SW480 (cell line): Measurements from ENCODE around the gene RMND1.
"Not testable (repeated sequence)": the region's sequence is repeated elsewhere in the genome, so short reads cannot be mapped to it uniquely, and the experiment has no call there.

Source experiments
- DNase-seq: peaks from one replicate; pipeline ENCODE4 v3.0.0-alpha.2; 2016; ENCODE audit warnings: low spot score

Gene RMND1

GRCh38 chr6:151451417-151451949, 443 bp downstream of the RMND1 start:
- DNase-seq: no peak

GRCh38 chr6:151450928-151451327, 998 bp downstream of the RMND1 start:
- not testable (repeated sequence) for DNase-seq

GRCh38 chr6:151448623-151449022, 3.3 kb downstream of the RMND1 start:
- DNase-seq: no peak

GRCh38 chr6:151447237-151447636, 4.7 kb downstream of the RMND1 start:
- DNase-seq: no peak

GRCh38 chr6:151445482-151445881, 6.4 kb downstream of the RMND1 start:
- DNase-seq: no peak

- no peak for DNase-seq
These were observed 7.9 kb downstream of the RMND1 start for GRCh38 chr6:151443911-151444621.

GRCh38 chr6:151443454-151443853, 8.5 kb downstream of the RMND1 start:
- no peak for DNase-seq

- DNase-seq: no peak
These were observed 9.6 kb downstream of the RMND1 start for GRCh38 chr6:151442371-151442770.

GRCh38 chr6:151441390-151442166, 10.3 kb downstream of the RMND1 start:
- DNase-seq: no peak

DNA sequence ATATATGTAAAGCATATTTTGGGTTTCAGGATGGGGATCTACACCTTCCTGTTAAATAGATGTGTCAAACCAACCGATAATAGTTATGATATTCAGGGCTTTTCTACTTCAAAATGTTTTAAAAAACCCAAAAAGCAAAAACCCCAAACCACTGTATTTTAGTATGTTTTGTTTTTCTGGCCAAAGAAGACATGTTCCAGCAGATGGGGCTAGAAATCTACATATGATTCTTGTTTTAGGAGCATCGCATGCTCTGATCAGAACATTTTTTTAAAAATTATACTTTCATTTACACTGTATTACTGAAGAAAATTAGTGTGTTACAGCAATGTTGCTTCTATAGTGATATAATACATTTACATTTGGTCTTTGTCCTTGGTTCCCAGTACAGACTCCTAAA, 11.0 kb downstream of the RMND1 start:
- DNase-seq: no peak

GRCh38 chr6:151440498-151440897, 11.4 kb downstream of the RMND1 start:
- no peak for DNase-seq

DNA sequence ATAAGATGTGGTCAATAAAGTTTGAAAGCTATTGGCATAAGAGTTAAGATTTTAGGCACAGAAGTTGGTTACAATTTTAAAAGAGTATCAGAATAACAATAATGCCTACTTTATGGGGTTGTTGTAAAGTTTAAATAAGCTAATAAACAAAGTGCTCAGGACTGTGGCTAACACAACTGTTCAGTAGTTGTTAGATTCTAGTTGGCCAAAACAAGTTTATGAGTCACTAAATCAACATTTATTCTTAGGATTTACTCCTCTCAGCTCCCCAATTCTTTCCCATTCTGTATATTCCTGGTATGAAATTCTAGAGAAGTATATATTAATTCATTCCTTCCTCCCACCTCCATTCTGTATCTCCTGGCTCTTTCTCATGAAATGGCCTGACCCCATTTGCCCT, 14.5 kb downstream of the RMND1 start:
- DNase-seq: no peak

DNA sequence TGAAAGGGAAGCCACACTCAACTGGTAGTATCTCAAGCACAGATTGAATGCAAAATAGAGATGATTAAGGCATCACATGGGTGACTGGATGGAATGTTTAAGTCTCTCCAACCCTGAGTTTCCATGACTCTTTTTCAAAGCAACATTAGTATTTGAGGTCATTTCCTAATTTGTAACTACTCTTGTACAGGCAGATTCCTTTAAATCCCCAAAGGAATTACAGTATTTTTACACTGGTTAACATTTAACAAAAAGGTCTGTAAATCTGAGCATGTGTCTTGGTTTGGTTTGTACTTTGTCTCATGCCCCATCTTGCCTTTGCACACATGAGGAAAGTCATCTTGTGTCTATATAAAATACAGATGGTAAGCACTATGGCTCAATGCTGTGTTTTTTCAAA, 15.1 kb downstream of the RMND1 start:
- DNase-seq: no peak

DNA sequence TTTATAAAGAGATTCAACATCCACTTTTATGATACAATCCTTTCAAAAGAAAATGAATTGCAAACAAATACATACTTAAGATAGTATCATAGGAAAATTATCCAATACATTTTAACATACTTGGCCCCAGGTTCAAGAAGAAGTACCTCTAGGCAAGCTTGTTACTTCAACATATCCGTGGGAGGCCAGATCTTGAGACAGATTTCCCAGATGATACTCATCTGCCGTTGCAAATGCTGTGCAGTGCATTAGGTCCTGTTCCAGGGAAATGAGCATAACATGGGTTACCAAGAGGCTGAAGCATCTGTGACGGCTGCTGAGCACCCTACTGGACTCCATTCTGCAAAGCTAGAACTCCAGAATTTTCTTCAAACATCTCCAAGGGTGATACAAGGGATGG, 15.6 kb downstream of the RMND1 start:
- DNase-seq: no peak

DNA sequence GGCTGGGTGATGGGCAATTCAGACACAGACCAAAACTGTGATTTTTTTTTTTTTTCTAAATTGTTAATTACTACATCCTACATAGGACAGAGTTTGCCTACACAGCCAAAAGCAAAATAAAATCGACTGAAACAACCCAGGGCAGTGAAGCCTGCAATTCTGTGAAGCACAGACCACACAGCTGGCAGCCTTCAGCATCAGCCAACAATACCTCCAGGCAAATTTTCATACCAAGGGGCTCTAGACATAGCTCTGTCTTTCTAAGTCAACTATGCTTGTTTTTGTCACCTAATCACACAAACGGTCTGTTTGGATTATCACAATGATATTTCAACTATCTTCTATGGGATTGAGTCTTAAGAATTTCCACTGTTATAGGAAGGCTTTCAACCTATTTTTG, 17.6 kb downstream of the RMND1 start:
- DNase-seq: no peak

- no peak for DNase-seq
These were observed 19.3 kb downstream of the RMND1 start for GRCh38 chr6:151432651-151433050.

DNA sequence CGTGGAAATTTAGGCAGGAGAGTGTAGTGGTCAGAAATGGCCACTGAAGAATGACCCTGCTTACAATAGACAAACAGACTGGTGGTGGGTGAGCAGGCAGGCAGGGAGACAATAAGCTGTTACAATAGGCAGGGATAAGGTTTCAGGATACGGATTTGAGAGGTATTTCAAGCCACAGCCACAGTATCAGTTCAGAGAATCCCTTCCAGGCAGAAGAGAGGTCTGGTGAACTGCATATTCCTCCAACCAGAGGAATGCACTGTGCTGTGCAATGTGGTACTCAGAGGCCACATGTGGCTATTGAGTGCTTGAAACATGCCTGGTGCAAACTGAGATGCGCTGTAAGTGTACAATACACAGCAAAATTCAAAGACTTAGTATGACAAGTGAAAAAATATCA, 20.6 kb downstream of the RMND1 start:
- DNase-seq: no peak

GRCh38 chr6:151430886-151431285, 21.0 kb downstream of the RMND1 start:
- no peak for DNase-seq

DNA sequence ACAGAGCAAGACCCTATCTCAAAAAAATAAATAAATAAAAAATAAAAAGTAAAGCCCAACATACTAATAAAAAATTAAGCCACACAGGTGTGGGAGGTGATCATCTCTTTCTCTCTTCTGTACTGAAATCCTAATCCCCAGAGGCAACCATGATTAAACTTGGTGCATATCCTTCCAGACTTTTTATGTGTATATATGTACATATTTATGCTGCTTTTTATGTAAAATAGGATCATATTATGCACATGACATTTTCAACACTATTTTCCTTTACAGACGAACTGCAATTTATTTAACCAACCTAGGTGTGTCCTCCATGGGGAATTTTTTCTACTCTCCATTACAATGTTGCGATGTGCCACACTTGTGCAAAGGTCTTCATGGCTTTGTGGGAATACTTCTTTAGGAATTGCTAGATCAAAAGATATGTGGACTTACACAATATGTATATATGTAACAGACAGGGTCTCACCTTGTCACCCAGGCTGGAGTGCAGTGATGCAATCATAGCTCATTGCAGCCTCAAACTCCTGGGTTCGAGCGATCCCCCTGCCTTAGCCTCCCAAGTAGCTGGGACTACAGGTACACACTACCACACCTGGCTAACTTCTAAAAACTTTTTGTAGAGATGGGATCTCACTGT, 23.7 kb downstream of the RMND1 start:
- no peak for DNase-seq

- no peak for DNase-seq
These were observed 26.4 kb downstream of the RMND1 start for GRCh38 chr6:151425561-151425960.

GRCh38 chr6:151422981-151423380, 28.9 kb downstream of the RMND1 start:
- DNase-seq: no peak

DNA sequence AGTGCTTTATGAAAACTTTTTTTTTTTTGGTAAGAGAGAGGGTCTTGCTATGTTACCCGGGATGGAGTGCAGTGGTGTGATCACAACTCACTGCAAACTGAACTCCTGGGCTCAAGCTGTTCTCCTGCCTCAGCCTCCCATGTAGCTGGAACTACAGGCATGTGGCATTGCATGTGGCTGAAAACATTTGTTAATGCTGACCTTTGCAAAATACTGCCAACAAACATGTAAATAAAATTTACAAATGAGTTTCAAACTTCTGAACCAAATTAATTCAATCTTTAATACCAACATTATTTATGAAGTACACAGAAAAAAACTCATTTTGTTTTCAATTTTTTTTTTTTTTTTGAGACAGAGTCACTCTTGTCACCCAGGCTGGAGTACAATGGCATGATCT, 34.4 kb downstream of the RMND1 start:
- no peak for DNase-seq
